Testis (tissue), 3 donors: ENCODE data around the gene SPTSSA. TPM values are rescaled to one million over a fixed set of nuclear protein-coding genes. Genes with fewer than 3 reads are reported as not detected.
A peak's percentile ranks its signal among the peaks of the same experiment; 100 is the strongest.

Experiments used
- DNase-seq: peaks from one replicate; pipeline ENCODE4 v3.0.0-alpha.2; 2019
- H3K27ac ChIP-seq, 2 donors: fragments of 200-600 bp; sonication (generic); one replicate each; pipeline ENCODE4 v1.5.1; 2019
- H3K27me3 ChIP-seq: fragments of 200-600 bp; sonication (generic); one replicate; pipeline ENCODE4 v1.5.1; 2019
- H3K36me3 ChIP-seq: fragments of 200-600 bp; sonication (generic); one replicate; pipeline ENCODE4 v1.5.1; 2017; ENCODE audit warnings: low read depth; ENCODE audit errors: missing control alignments
- H3K4me1 ChIP-seq: fragments of 200-600 bp; sonication (generic); one replicate; pipeline ENCODE4 v1.5.1; 2019
- H3K4me3 ChIP-seq, 2 donors: fragments of 200-600 bp; sonication (generic); one replicate each; pipeline ENCODE4 v1.5.1; 2017 to 2019
- H3K9me3 ChIP-seq: fragments of 200-600 bp; sonication (generic); one replicate; pipeline ENCODE4 v1.5.1; 2017
- CTCF ChIP-seq, 3 experiments: fragments of 450-650 bp in 2 of 3; fragments of 200-600 bp in 1 of 3; sonication (generic) in 1 of 3; IDR thresholded peaks; one replicate each; pipeline ENCODE4 v1.5.1; 2016 to 2019; ENCODE audit warnings: antibody characterized with exemption in 3 of 3, mild to moderate bottlenecking in 2 of 3, moderate library complexity in 1 of 3
- POLR2A ChIP-seq: fragments of 450-650 bp; IDR thresholded peaks from one replicate; pipeline ENCODE4 v1.6.1; 2017; ENCODE audit warnings: antibody characterized with exemption, mild to moderate bottlenecking, moderate library complexity
- WGBS, 2 donors: methylation state at CpG; one replicate each; pipeline ENCODE4 v1.1.5; 2018; 5-methylcytosine and 5-hydroxymethylcytosine counted together
- intact Hi-C: fragments of 100-400 bp; cut with DNase I; formaldehyde crosslinking; loops from one replicate; pipeline ENCODE4 v1.15.1; 2023; ENCODE audit warnings: low total_unique reads
- polyA plus RNA-seq: library from polyadenylated mRNA; stranded (reverse); fragments of 350-450 nt; fragmentation: Illumina TruSeq; extraction: RNeasy Lipid Tissue Mini Kit (QIAGEN cat#74804); gene quantifications from one replicate; pipeline ENCODE4 v1.2.3, GENCODE V29; 2014; ENCODE audit warnings: low read depth, low replicate concordance; ENCODE audit not compliant: insufficient read depth
- total RNA-seq, 2 donors: library from RNA; depleted of rRNA; stranded (reverse); fragments of >200 nt; gene quantifications; one replicate each; pipeline ENCODE4 v1.2.3, GENCODE V29; 2016

SPTSSA gene
- total and polyA plus RNA-seq, 3 donors from 2014 or later, result 9.2 to 14.4 (median 10.4) TPM

DNA sequence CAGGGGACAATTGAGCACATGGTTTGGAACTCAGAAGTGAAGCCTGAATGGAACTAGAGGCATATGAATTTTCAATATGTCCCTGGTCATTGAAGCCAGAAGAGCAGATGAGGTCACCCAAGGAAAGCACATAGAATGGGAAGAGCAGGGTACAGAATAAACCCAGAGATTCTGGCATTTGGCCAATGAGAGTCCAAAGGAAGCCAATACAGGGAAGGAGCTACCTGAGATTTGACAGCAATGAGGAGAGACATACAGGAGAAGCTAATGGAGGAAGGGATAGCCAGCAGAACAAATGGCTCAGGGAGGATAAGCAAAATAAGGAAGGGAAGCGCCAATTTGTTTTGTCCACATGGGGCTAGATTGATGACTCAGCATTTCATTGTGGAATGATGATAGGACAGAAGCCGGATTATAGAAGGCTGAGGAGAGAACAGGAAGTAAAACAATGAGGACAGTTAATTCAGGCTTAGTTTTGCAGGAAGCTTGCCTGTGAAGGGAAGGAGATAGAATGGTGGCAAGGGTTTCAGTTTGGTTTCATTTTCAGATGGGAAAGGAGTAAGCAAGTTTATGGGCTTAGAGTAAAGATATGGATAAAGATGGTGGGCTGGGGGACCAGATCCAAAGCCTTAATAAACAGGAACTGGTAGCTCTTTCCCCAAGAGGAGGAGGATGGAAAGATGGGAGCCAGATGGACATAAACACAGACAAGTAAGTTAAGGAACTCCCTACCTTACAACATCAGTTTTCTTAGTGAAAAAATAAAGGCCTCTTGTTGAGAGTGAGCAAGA, 3.2 kb upstream of the SPTSSA start:
- Histone ChIP-seq H3K9me3 (no peaks in the 10 kb centered on the region), H3K36me3 (no peaks in the 10 kb centered on the region), H3K27me3 (no peaks in the 10 kb centered on the region), H3K4me3 (no peak overlapping the region), H3K27ac (no peak overlapping the region), H3K4me1 (peaks cover 6% of the 10 kb centered on the region)
- DNase-seq, result no peak
- WGBS, 2 donors, result 52 to 60% methylated on average over 2 of the region's 2 CpGs
- TF ChIP-seq POLR2A, result no peak
- no peak for TF ChIP-seq CTCF (IDR thresholded peaks at IDR 0.05)
- intact Hi-C loops, result no loop called here

GRCh38 chr14:34463598-34463961, 1.5 kb upstream of the SPTSSA start:
- peaks cover 6% of the 10 kb centered on the region for H3K4me1 ChIP-seq
- H3K27me3 ChIP-seq, result no peaks in the 10 kb centered on the region
- 68 to 81% methylated on average over 1 of the region's 1 CpG for WGBS, 2 donors
- DNase-seq, result no peak
- no peaks in the 10 kb centered on the region for H3K9me3 ChIP-seq
- TF ChIP-seq POLR2A (no peak), CTCF (IDR thresholded peaks at IDR 0.05) (no peak)
- intact Hi-C loops, result no loop called here
- no peak overlapping the region for H3K4me3 ChIP-seq
- H3K36me3 ChIP-seq, result no peaks in the 10 kb centered on the region
- H3K27ac ChIP-seq, result no peak overlapping the region

GRCh38 chr14:34461334-34462131, 507 bp downstream of the SPTSSA start:
- peak; percentile 71 for DNase-seq
- 1 to 2% methylated on average over 7 to 26 of the region's 45 CpGs for WGBS, 2 donors
- intact Hi-C loops, result no loop called here
- H3K4me3 ChIP-seq, result peak overlapping the region; percentile 73 to 79
- TF ChIP-seq CTCF (IDR thresholded peaks at IDR 0.05) (no peak), POLR2A (no peak)
- peaks cover 6% of the 10 kb centered on the region for H3K4me1 ChIP-seq
- H3K9me3 ChIP-seq, result no peaks in the 10 kb centered on the region
- H3K27me3 ChIP-seq, result no peaks in the 10 kb centered on the region
- H3K27ac ChIP-seq, result peak overlapping the region; percentile 33 to 89
- H3K36me3 ChIP-seq, result no peaks in the 10 kb centered on the region

DNA sequence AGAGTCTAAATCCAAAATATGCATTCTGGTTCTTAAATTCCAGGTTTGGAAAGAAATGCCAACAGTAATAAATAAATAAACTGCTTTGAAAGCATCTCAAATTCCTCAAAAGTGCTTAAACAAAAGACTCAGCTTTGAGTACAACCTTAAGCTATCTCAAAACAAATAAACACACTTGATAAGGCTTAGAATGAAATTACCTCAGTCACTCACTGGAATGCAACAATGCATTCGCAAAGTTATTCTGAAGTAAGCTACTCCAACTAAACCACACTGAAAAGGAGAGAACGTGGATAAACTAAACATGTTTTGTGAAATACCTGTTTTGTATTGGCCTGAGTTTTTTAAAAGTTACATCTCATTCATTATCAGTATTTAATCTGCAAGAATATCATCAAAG, 1.2 kb downstream of the SPTSSA start:
- intact Hi-C loops, result no loop called here
- no peak for DNase-seq
- H3K36me3 ChIP-seq, result no peaks in the 10 kb centered on the region
- no peaks in the 10 kb centered on the region for H3K9me3 ChIP-seq
- 21 to 26% methylated on average over 2 of the region's 2 CpGs for WGBS, 2 donors
- H3K27ac ChIP-seq, result no peak overlapping the region
- H3K4me1 ChIP-seq, result peaks cover 6% of the 10 kb centered on the region
- no peak for TF ChIP-seq POLR2A
- no peak for TF ChIP-seq CTCF (IDR thresholded peaks at IDR 0.05)
- peak overlapping the region in 1 of 2 donors; percentile 73 for H3K4me3 ChIP-seq
- H3K27me3 ChIP-seq, result no peaks in the 10 kb centered on the region
